ENCODE results near the gene PPP1R7. TPM values are rescaled to one million over a fixed set of nuclear protein-coding genes. Genes with fewer than 3 reads are reported as not detected.
A peak's percentile ranks its signal among the peaks of the same experiment; 100 is the strongest.

The PPP1R7 gene
- total and polyA plus RNA-seq, 2 donors from 2014 or later, result 64.6 to 94.9 TPM

DNA sequence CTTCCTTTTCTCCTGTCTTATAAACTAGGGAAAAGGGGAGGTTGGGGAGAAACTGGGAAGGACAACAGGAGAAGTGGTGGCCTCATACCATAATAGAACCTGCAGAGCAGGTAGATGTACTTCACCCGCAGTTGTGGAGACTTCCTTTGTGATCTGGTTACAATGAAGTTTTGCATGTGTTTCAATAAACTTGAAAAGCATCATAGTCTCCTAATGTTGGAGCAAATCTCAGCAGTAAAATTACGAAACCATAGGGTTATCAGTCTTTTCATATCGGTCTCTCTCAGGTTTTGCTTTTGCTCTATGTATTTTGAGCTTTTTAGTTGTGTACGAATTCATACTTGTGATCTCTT lies 68.7 kb downstream of the PPP1R7 start:
- H3K4me1 ChIP-seq (ENCODE audit: control insufficient read depth in 2 of 3, insufficient read depth in 2 of 3, low read depth in 1 of 3, low read length in 3 of 3), result peaks cover 0 to 3% (median 0%) of the 10 kb centered on the region in 3 donors
- H3K4me3 ChIP-seq (ENCODE audit: low read length in 3 of 3), result peak overlapping the region in 2 of 3 donors; percentile 47 to 58
- H3K27ac ChIP-seq (ENCODE audit: low read depth in 2 of 2, low read length in 2 of 2), result no peak overlapping the region
- no peaks in the 10 kb centered on the region for H3K27me3 ChIP-seq (ENCODE audit: control insufficient read depth, insufficient read depth, low read length)
- intact Hi-C loops (cut with DNase I), result loop anchor here (5.0 kb wide), 1 partner anchor 367 kb away; no protein-coding TSS in a partner anchor
- no peak for DNase-seq
- no peak for FAIRE-seq
- H3K9me3 ChIP-seq (ENCODE audit: control insufficient read depth in 2 of 3, insufficient read depth in 1 of 3, low read length in 3 of 3), result no peaks in the 10 kb centered on the region
- H3K9ac ChIP-seq (ENCODE audit: low read length in 3 of 3), result peak overlapping the region in 1 of 3 donors; percentile 55
- TF ChIP-seq, protein P1, sequence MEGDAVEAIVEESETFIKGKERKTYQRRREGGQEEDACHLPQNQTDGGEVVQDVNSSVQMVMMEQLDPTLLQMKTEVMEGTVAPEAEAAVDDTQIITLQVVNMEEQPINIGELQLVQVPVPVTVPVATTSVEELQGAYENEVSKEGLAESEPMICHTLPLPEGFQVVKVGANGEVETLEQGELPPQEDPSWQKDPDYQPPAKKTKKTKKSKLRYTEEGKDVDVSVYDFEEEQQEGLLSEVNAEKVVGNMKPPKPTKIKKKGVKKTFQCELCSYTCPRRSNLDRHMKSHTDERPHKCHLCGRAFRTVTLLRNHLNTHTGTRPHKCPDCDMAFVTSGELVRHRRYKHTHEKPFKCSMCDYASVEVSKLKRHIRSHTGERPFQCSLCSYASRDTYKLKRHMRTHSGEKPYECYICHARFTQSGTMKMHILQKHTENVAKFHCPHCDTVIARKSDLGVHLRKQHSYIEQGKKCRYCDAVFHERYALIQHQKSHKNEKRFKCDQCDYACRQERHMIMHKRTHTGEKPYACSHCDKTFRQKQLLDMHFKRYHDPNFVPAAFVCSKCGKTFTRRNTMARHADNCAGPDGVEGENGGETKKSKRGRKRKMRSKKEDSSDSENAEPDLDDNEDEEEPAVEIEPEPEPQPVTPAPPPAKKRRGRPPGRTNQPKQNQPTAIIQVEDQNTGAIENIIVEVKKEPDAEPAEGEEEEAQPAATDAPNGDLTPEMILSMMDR (IDR thresholded peaks at IDR 0.05; ENCODE audit: borderline replicate concordance, extremely low read depth, insufficient read depth), result no peak
- H3K36me3 ChIP-seq (ENCODE audit: control insufficient read depth in 2 of 3, insufficient read depth in 3 of 3, low read length in 3 of 3), result no peaks in the 10 kb centered on the region

DNA sequence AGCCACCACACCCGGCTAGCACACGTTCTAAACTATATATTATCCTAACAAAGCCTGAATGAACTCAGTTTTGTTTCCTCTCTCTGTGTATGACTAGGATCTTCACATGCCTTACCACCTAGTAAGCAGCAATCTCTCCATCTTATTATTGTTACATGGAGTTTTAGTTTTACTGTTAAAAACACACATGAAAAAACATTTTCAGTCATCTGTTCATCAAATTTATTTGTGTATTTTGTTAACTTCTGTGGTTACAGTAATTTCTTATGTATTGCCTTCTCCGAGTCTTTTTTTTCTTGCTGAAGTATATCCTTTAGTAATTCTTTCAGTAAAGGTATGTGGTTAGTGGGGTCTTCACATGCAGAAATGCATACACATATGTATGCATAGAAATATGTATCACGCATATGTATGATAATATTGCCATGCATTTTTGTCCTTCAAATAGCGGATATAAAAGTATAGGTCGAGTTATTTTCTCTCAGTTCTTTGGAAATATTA lies 69.6 kb downstream of the PPP1R7 start:
- H3K4me3 ChIP-seq (ENCODE audit: low read length in 3 of 3), result no peak overlapping the region
- DNase-seq (peak in 1 of 5 donors; percentile 18), FAIRE-seq (no peak)
- H3K36me3 ChIP-seq (ENCODE audit: control insufficient read depth in 2 of 3, insufficient read depth in 3 of 3, low read length in 3 of 3), result no peaks in the 10 kb centered on the region
- no peak overlapping the region for H3K9ac ChIP-seq (ENCODE audit: low read length in 3 of 3)
- H3K4me1 ChIP-seq (ENCODE audit: control insufficient read depth in 2 of 3, insufficient read depth in 2 of 3, low read depth in 1 of 3, low read length in 3 of 3), result peaks cover 0 to 3% (median 0%) of the 10 kb centered on the region in 3 donors
- H3K9me3 ChIP-seq (ENCODE audit: control insufficient read depth in 2 of 3, insufficient read depth in 1 of 3, low read length in 3 of 3), result no peaks in the 10 kb centered on the region
- H3K27me3 ChIP-seq (ENCODE audit: control insufficient read depth, insufficient read depth, low read length), result no peaks in the 10 kb centered on the region
- intact Hi-C loops (cut with DNase I), result loop anchor here (5.0 kb wide), 1 partner anchor 368 kb away; no protein-coding TSS in a partner anchor
- TF ChIP-seq, protein P1 (IDR thresholded peaks at IDR 0.05; ENCODE audit: borderline replicate concordance, extremely low read depth, insufficient read depth), result no peak
- no peak overlapping the region for H3K27ac ChIP-seq (ENCODE audit: low read depth in 2 of 2, low read length in 2 of 2)

DNA sequence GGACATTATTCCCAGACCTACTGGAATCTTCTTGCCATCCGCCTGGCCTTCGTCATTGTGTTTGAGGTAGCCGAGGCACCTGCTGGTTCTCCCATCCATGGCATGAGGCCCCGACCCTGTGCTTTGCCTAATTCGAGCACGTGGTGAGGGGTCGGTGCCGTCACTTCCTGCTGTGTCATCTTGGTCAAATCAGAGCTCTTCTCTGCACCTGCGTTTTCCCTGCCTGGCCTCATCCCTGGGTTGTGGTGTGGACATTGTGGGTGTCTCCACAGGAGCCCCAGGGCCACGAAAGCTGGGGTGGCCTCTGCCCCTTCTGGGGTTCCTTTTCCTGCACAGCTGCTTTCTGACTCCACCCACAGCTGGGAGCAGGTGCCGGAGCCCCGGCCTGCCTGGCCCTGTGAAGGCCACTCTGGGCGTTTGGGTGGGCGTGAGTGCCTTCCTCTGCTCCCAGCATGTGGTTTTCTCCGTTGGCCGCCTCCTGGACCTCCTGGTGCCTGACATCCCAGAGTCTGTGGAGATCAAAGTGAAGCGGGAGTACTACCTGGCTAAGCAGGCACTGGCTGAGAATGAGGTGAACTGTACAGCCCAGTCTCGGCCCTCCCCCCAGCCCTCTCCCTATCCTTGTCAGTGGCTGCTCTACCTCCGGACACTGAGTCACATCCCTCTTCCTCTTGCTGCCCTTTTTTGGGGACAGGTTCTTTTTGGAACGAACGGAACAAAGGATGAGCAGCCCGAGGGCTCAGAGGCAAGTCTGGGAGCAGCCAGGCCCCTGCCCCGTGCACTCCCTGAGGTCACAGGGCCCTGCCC lies 73.1 kb downstream of the PPP1R7 start:
- intact Hi-C loops (cut with DNase I), result no loop called here
- FAIRE-seq, result no peak
- TF ChIP-seq, protein P1 (IDR thresholded peaks at IDR 0.05; ENCODE audit: borderline replicate concordance, extremely low read depth, insufficient read depth), result no peak
- no peaks in the 10 kb centered on the region for H3K9me3 ChIP-seq (ENCODE audit: control insufficient read depth in 2 of 3, insufficient read depth in 1 of 3, low read length in 3 of 3)
- H3K4me1 ChIP-seq (ENCODE audit: control insufficient read depth in 2 of 3, insufficient read depth in 2 of 3, low read depth in 1 of 3, low read length in 3 of 3), result peaks cover 0 to 3% (median 0%) of the 10 kb centered on the region in 3 donors
- H3K27ac ChIP-seq (ENCODE audit: low read depth in 2 of 2, low read length in 2 of 2), result no peak overlapping the region
- peak in 1 of 5 donors; percentile 68 for DNase-seq
- no peaks in the 10 kb centered on the region for H3K27me3 ChIP-seq (ENCODE audit: control insufficient read depth, insufficient read depth, low read length)
- peaks cover 0 to 16% (median 16%) of the 10 kb centered on the region in 3 donors for H3K36me3 ChIP-seq (ENCODE audit: control insufficient read depth in 2 of 3, insufficient read depth in 3 of 3, low read length in 3 of 3)
- no peak overlapping the region for H3K9ac ChIP-seq (ENCODE audit: low read length in 3 of 3)
- H3K4me3 ChIP-seq (ENCODE audit: low read length in 3 of 3), result no peak overlapping the region

Data from kidney (tissue), 14 donors.